Inflammatory macrophage treated with lipopolysaccharide for 1 hour (primary cell): Measurements from ENCODE around the gene TNS1.

ENCODE experiments used
- DNase-seq, 2 donors: peaks; one replicate each; pipeline ENCODE4 v3.0.0-alpha.2; 2020 to 2022

TNS1 gene

DNA sequence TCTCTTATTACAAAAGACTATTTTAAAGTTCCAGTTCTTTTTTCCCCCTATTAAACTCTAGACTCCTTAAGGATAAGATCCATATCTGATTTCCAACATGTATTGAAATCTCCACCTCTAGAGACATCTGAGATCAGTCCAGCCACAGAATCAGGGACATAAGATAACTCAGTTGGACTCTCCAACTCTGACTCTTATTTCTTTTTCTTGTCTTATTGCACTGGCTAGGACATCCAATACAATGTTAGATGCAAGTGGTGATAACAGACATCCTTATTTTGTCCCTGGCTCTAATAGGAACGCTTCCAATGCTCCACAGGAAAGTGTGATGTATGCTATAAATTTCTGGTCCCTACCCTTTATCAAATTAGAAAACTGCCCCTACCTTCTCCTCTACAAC, 158.1 kb downstream of the TNS1 start:
- no peak for DNase-seq

DNA sequence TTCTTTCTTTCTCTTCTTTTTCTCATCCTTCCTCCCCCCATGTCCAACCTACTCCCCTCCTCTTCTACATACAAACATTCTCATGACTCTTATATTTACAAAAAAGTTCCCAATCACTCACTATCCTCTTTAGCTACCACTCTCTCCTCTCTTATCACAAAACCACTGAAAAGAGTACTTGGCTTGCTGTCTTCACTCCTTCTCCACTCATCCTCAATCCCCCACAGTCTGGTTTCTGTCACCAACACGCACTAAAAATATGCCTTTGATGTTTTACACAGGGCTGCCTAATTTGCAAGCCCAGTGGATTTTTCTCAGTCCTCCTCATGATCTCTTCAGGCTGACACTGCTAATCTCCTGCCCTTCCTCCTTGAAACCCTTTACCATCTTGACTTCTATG, 159.5 kb downstream of the TNS1 start:
- no peak for DNase-seq

- DNase-seq = no peak
Measured at GRCh38 chr2:217842017-217842416, 160.8 kb downstream of the TNS1 start.

GRCh38 chr2:217840522-217840921, 162.3 kb downstream of the TNS1 start:
- DNase-seq = no peak

DNA sequence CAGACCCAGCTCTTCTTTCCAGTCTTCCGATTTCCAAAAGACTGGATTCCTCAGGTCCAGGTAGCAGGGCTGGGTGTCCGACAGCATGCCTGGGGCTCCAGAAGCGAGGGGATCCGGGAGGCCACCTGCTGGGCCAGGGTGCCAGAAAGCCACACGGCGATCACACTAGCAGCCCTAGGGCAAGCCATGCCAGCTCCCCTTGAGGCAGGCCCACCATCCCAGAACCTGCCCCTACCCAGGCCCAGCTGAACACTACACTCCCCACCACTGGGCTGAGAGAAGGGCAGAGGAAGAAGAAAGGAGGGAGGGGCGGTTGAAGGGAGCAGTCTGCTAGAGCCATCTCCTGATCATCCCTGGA, 163.1 kb downstream of the TNS1 start:
- no peak for DNase-seq

GRCh38 chr2:217839073-217839749, 163.6 kb downstream of the TNS1 start:
- no peak for DNase-seq

GRCh38 chr2:217838409-217838831, 164.4 kb downstream of the TNS1 start:
- DNase-seq = no peak

DNA sequence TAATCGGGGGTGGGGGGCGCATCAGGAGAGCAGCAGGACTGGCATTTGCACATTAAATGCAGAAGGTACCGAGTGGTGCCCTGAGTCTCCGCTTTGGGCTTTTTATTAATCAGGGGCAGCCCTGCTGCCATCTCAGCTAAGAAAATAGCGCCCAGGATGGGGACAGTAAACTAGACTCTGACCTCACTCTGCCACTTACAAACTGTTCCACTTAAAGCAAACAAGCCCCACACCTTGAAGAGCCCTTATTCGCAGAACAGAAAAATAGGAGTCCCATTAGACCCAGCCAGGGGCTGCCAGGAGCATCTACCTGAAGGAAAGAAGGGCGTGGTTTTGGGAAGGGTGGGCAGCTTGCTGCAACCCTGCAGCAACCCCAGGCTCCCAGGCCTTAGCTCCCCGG, 165.3 kb downstream of the TNS1 start:
- no peak for DNase-seq

DNA sequence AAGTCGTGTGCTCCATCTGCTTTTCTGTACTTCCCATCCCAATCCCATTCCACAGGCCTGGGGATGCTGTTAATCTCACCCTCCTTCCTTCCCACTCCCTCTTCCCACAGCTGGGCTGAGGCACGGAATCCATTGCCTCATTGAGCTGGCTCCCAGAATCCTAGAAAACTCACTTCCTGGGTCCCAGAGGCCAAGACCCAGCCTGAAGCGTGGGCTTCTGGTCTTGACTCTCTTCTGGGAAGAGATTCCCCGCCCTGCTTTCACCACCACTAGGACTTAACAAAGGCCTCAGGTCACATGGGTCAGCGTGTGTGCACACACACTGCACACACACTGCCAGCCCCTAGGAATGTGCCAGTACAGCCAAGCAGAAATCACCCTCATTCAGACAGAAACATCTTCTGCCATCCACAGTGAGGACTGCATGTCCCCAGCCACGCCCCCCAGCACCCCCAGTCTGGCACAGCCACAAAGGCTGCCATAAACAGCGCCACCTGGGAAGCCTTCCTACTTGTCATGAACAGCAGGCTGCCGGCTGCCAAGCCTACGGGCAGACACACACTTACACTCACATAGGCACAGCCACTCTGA, 165.8 kb downstream of the TNS1 start:
- DNase-seq = peak in 1 of 2 donors; percentile 55

DNA sequence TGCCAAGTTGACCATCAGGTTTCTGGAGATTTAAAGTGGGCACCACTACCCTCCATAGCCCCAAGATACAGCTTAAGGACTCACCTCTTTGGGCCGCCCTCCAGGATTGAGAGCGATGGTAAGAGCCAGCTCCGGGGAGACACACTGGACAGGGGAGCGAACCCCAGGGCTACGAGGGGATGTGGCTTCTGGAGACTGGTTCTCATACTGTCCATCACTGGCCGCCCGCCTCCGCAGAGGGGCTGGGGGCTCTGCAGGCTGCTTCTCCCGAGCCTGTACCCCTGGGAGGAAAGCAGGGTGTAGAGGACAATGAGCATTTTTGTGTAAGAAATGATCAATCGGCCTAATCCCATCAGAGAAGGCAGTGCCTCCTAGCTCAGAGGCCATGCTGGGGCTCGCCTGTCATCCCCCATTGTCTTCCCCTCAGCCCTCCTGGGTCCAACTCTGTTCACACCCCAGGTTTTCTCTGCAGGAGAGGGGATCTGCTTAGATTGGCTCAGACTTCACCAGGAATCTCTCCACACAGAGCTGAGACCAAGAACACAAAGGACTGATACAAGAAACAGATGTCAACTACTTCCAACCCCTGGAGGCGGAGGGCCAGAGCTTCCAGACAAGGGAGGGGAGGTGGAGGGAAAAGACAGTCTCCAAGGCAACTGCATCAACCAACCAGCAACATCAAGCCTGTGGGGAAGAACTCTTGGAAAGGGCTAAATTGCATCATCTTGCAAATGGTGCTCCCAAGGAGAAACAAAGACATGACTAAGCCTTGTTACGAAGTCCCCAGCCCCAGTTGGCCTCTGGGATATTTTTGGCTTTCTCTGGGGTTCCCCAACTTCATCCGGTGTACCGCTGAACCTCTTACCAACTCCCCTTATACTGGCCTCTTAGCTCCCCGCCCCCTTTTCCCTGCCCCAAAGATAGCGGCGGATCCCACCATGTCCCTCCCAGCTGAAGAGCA, 166.6 kb downstream of the TNS1 start:
- peak; percentile 80 to 96 for DNase-seq

GRCh38 chr2:217834744-217835513, 167.9 kb downstream of the TNS1 start:
- DNase-seq = no peak

GRCh38 chr2:217834057-217834620, 168.7 kb downstream of the TNS1 start:
- peak; percentile 37 to 56 for DNase-seq

- DNase-seq = no peak
Measured at GRCh38 chr2:217833439-217833838, 169.4 kb downstream of the TNS1 start.

DNA sequence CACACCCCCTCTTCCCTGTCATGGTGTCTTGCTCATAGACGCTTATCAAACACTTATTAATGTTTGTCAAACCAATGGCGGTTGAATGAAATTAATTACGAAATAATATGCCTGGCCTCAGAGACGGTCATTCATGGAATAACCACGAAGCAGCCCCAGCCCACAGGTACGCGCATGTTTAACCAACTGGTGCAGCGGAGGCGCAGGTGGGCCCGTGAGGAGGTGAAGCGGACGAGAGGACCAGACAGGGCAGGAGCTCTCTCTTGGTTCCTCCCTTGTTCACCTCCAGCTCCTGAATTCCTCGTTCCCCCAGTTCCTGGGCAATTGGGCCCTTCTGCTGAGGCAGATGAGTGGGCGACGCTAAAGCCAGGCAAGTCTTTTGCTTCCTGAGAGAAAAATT, 169.8 kb downstream of the TNS1 start:
- no peak for DNase-seq

GRCh38 chr2:217832115-217832514, 170.7 kb downstream of the TNS1 start:
- no peak for DNase-seq

- DNase-seq = no peak
Measured at GRCh38 chr2:217831306-217831705, 171.5 kb downstream of the TNS1 start.

DNA sequence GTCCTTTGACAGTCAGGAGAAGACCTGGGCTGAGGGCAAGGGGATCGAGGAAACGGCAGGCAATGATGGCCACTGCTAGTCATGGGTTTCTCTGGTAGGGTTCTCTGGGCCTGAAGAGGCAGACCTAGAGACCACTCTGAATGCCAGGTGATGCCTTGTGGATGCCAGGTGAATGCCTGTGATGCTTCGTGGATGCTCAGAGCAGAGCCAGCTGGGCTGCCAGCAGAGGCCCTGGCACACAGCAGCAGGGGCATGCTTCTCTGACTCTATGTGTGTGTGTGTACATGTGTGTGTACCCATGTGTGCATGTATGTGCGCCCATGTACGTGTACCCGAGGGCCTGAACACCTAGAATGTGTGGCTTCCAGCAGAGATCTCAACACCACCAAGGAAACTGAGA, 172.0 kb downstream of the TNS1 start:
- DNase-seq = no peak

DNA sequence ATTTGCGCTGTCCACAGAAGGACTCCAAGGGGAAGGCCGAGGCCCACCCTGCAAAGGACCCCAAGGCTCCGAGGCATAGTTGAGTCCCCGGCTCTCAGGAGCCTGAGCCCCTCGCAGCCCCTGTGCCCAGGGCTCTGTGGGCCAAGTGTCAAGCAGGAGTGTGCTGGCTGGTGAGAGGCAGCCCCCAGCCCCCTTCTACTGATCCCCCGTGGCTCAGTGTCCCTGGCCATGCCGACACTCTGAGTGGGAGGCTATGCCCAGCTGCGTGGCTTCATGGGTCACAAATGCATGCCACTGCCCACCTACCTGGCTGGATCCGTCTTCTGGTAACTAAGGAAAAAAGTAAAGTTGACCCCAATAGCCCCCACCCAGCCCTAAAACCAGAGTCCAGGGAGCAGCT, 172.7 kb downstream of the TNS1 start:
- no peak for DNase-seq

DNA sequence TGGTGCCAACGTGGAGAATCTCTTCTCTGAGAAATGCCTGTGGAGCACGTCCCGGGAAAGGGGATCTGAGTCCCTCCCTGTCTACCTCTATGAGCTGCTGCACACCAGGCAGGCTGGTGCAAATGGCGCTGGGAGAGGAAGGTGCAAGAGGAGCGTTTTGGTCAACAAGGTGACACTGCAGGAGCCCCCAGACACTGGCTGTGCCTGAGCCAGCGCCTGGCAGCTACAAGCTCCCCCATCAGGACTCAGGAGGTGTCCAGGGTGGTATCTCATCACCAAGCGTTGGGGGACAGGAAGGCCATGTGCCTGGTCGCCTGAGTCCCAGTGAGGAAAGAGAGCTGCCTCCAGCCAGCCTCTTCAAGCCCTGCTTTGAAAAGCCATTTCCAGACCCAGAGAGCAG, 173.4 kb downstream of the TNS1 start:
- no peak for DNase-seq

GRCh38 chr2:217828336-217828735, 174.5 kb downstream of the TNS1 start:
- no peak for DNase-seq

DNA sequence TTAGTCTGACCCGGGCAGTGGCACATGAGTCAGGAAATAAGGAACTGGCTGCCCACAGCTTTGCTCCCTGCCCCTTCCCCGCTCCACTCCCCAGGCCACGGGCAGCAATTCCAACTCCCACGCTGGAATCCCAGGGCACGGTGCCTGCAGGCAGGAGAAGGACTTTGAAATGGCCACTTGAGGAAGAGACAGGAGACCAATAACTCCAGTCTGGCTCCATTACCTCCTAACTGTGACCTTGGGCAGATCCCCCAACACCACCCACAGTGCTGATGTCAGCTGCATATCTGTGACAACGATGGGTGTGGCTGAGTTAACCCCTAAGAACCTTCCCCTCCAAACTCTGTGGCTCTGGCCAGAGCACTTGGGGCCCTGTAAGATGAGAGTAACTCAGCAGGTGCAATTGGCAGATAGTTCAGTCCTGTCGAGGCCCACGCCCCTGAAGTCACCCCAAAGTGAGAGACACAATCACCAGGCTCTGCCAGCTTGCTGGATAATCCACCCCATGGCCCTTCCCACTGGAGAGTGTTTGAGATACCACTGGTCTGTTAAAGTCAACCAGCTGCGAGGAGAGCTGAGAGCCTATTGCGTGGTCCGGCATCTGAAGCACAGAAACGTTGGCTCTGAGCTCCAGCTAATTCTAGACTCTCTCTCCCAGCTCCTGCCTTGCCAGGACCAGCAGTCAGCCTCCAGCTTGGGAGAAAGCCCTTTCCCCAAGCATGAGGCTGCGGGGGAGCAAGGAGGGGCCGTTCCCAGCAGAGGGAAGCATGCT, 175.2 kb downstream of the TNS1 start:
- DNase-seq = peak; percentile 64 to 86

DNA sequence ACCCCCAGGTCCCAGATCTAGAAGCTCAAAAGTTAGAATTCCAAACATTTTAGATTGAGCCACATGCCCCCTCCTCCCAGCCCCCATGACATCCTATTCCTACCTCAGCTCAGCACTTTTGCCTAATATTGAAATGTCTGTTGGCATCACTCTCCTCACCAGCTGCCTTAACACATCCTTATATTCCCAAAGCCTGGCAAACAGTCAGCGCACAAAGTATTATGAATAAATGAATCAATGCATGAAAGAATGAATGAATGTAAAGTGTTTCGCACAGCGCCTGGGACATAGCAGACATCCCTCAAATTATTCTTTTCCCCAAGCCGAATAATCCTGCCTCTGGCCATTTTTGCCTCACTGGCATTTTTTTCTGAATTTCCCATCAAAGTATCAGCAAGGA, 175.8 kb downstream of the TNS1 start:
- no peak for DNase-seq
